ENCODE results near the gene CASP9. TPM values are rescaled to one million over a fixed set of nuclear protein-coding genes. Genes with fewer than 3 reads are reported as not detected.

Gene CASP9
- total RNA-seq, 1 donor from 2014 or later, result 15.7 TPM

DNA sequence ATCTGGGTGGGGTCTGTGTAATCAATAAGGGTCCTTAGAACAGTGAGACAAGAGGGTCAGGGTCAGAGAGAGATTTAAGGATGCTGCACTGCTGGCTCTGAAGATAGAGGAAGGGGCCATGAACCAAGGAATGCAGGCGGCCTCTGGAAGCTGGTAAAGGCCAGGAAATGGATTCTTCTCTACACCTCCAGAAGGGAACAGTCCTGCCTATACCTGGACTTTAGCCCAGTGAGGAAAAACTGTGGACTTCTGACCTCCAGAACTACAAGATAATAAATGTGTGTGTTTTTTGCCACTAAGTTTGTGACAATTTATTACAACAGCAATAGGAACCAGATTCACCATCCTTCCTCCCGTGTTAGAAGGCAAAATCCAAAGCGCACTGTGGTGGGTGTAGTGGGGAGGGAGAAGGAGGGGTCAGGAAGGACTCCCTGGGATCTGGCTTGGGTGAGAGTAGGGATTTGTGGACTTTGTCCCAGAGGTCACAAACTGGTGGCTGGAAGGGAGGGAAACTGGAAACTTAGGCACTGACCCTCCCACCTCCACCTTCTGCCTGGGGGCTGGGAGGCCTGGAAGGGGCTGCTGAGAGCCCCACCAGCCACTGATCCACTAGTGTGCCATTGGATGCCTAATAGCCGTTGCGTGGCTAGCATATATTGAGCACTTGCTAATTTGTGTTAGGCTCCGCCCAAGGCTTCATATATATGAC lies 72.8 kb downstream of the CASP9 start:
- Mint-ChIP-seq H3K4me1 (no peaks in the 10 kb centered on the region), H3K9me3 (no peaks in the 10 kb centered on the region), H3K4me3 (no peak overlapping the region), H3K27ac (no peak overlapping the region), H3K36me3 (ENCODE audit: low read depth) (no peaks in the 10 kb centered on the region), H3K27me3 (peaks cover 25% of the 10 kb centered on the region)
- ChIA-PET CTCF (no interaction called here), POLR2A (no interaction called here)
- DNase-seq (no peak), ATAC-seq (ENCODE audit: low read depth) (no peak)
- TF ChIP-seq, protein P1, sequence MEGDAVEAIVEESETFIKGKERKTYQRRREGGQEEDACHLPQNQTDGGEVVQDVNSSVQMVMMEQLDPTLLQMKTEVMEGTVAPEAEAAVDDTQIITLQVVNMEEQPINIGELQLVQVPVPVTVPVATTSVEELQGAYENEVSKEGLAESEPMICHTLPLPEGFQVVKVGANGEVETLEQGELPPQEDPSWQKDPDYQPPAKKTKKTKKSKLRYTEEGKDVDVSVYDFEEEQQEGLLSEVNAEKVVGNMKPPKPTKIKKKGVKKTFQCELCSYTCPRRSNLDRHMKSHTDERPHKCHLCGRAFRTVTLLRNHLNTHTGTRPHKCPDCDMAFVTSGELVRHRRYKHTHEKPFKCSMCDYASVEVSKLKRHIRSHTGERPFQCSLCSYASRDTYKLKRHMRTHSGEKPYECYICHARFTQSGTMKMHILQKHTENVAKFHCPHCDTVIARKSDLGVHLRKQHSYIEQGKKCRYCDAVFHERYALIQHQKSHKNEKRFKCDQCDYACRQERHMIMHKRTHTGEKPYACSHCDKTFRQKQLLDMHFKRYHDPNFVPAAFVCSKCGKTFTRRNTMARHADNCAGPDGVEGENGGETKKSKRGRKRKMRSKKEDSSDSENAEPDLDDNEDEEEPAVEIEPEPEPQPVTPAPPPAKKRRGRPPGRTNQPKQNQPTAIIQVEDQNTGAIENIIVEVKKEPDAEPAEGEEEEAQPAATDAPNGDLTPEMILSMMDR (IDR thresholded peaks at IDR 0.05), result no peak
- intact Hi-C loops (cut with micrococcal nuclease), result no loop called here

GRCh38 chr1:15449567-15449966 lies 74.4 kb downstream of the CASP9 start:
- Mint-ChIP-seq H3K4me1 (no peaks in the 10 kb centered on the region), H3K36me3 (ENCODE audit: low read depth) (no peaks in the 10 kb centered on the region), H3K27me3 (peaks cover 25% of the 10 kb centered on the region), H3K9me3 (no peaks in the 10 kb centered on the region), H3K27ac (no peak overlapping the region), H3K4me3 (no peak overlapping the region)
- ATAC-seq (ENCODE audit: low read depth), result no peak
- no peak for DNase-seq
- ChIA-PET CTCF (no interaction called here), POLR2A (no interaction called here)
- TF ChIP-seq, protein P1 (IDR thresholded peaks at IDR 0.05), result no peak
- intact Hi-C loops (cut with micrococcal nuclease), result no loop called here

DNA sequence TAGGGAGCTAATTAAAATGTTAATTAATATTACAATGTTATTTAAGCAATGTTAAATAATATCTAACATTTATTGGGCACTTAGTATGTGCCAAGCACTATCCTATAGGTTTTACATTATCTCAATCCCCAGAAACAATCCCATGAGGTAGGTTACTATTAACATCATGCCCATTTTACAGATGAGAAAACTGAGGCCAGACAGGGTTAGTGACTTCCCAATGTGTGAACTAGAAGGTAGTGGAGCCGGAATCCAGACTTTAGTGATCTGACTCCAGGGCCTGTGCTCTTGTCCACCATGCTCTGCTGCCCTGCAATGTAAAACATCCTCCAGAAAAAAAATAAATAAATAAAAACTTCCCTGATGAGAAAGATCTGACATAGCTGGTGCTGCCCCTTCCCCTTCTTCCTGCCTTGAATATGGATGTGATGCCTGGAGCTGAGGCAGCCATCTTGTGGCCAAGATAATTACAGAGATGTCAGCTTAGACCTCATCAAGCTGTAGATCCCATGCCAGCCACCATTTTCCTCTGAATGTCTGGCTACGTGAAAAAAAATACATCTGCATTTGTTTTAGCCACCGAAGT lies 75.0 kb downstream of the CASP9 start:
- Mint-ChIP-seq H3K27me3 (peaks cover 25% of the 10 kb centered on the region), H3K27ac (no peak overlapping the region), H3K36me3 (ENCODE audit: low read depth) (no peaks in the 10 kb centered on the region), H3K9me3 (no peaks in the 10 kb centered on the region), H3K4me3 (no peak overlapping the region), H3K4me1 (no peaks in the 10 kb centered on the region)
- POLR2A ChIA-PET, result no interaction called here
- intact Hi-C loops (cut with micrococcal nuclease), result no loop called here
- DNase-seq (no peak), ATAC-seq (ENCODE audit: low read depth) (no peak)
- CTCF ChIA-PET, result no interaction called here
- TF ChIP-seq, protein P1 (IDR thresholded peaks at IDR 0.05), result no peak

DNA sequence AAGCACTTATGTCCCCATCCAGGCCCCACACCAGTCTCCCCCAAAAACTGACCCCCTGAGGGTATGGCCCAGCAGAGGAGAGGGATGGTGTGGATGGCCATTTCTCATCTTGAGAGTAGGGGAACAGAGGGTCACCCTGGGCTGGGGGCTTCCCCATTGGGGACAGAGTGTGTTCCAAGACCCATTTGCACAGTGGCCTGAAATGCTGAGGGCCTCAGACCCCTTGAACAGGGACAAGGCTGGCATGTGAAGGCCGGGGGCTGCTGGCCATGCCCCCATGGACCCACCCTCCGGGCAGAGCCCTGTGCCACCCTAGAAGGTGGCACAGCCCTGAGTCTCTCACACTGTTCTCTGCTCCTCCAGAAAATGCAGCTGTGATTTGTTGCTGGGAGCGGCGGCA lies 77.8 kb downstream of the CASP9 start:
- TF ChIP-seq, protein P1 (IDR thresholded peaks at IDR 0.05), result no peak
- CTCF ChIA-PET, result no interaction called here
- no peaks in the 10 kb centered on the region for H3K4me1 Mint-ChIP-seq
- POLR2A ChIA-PET, result no interaction called here
- intact Hi-C loops (cut with micrococcal nuclease), result no loop called here
- no peaks in the 10 kb centered on the region for H3K9me3 Mint-ChIP-seq
- no peak overlapping the region for H3K4me3 Mint-ChIP-seq
- H3K27me3 Mint-ChIP-seq, result peaks cover 27% of the 10 kb centered on the region
- ATAC-seq (ENCODE audit: low read depth), result no peak
- no peak for DNase-seq
- H3K27ac Mint-ChIP-seq, result no peak overlapping the region
- H3K36me3 Mint-ChIP-seq (ENCODE audit: low read depth), result no peaks in the 10 kb centered on the region

GRCh38 chr1:15445390-15446122 lies 78.5 kb downstream of the CASP9 start:
- ChIA-PET CTCF (no interaction called here), POLR2A (no interaction called here)
- Mint-ChIP-seq H3K36me3 (ENCODE audit: low read depth) (no peaks in the 10 kb centered on the region), H3K4me1 (no peaks in the 10 kb centered on the region), H3K9me3 (no peaks in the 10 kb centered on the region), H3K27ac (no peak overlapping the region), H3K27me3 (peaks cover 24% of the 10 kb centered on the region), H3K4me3 (no peak overlapping the region)
- TF ChIP-seq, protein P1 (IDR thresholded peaks at IDR 0.05), result no peak
- intact Hi-C loops (cut with micrococcal nuclease), result no loop called here
- DNase-seq (no peak), ATAC-seq (ENCODE audit: low read depth) (no peak)

All from activated B cell treated with CpG ODN at 0.5 μM for 24 hours (primary cell).